Epidermal melanocyte (primary cell): ENCODE measurements around the gene CLASRP.
A peak's percentile ranks its signal among the peaks of the same experiment; 100 is the strongest.
"Not testable (repeated sequence)": the region's sequence is repeated elsewhere in the genome, so short reads cannot be mapped to it uniquely, and the experiment has no call there.

ENCODE experiments used
- DNase-seq: peaks from one replicate; pipeline ENCODE4 v3.0.0; 2011; ENCODE audit warnings: low spot score; ENCODE audit not compliant: insufficient read length

The CLASRP gene

DNA sequence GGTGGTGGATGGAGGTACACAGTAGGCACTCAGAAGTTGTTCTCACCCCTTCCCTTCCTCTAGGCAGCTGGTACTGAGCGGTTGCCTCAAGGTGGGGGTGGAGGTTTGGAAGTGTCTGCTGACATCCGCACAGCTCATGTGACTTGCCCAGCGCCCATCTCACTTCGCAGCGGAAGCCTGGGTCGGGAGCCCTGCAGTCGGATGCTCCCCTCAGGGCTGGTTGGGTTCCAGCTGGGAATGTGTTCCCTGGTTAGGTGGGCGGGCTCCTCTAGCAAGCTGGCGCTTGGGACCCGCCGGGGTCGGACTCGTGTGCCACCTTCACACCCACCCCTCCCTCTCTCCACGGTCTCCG is 64.3 kb downstream of the CLASRP start:
- DNase-seq = peak; percentile 71

DNA sequence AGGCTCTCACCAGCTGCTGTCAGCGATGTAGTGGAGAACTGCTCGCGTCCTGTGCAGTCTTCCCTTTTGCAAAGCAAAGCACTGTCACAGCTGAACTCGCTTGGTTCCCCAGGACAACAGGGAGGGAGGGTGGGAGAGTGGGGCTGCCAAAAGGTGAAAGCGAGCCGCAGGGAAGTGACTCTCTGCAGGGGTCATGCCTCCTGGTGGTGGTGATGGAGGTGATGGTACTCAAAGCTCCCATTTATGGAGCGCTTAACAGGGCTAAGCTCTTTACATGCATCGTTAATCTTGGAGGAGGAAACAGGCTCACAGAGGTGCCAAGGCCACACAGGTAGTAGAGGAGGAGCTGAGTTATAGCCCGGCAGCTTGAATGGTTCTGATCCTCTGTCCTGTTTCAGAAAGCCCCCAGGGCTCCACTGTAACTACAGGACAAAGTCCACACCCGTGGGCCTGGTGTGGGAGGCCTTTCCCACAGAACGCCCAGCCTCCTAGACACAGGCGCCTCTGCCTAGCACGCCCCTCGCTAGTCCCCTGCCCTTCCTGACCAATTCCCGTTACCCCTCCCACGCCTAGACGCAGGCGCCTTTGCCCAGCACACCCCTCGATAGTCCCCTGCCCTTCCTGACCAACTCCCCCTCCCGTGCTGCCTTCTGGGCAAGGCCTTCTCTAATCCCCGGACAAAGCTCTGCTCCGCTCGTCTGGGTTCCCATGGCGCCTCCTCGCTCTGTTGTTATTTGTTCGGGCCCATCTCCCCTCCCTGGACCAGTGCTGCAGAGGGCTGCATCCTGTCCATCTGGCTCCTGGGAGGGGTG is 64.9 kb downstream of the CLASRP start:
- no peak for DNase-seq

DNA sequence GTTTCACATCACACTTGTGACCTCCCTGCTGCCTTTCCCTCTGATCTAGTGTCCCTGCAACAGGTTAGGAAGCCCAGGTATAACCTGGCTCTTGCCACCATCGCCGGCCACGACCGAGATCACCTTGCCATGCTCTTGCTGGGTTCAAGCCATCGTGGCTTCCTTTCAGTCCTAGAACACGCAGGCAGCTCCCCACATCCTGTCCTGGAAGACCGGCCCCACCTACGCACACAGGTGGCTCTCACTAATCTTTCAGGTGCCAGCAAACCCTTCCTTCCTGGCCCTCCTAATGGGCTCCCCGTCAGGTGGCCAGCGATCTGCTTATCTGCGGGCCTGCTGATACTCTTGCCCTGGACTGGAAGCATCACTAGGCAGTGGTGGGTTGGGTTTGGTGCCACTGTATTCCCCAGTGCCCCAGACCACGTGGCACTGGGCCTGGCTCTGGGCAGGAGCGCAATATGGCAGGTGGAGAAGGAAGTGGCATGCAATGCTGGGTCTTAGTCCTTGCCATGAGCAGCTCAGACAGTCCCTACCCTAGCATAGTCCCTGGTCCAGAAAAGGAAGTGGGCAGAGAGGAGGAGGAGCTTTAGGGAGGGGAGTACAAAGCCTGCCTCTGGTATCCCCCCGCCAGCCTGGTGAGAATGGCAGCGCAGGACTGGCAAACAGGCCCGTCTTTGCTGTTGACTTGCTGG is 66.0 kb downstream of the CLASRP start:
- DNase-seq = no peak

DNA sequence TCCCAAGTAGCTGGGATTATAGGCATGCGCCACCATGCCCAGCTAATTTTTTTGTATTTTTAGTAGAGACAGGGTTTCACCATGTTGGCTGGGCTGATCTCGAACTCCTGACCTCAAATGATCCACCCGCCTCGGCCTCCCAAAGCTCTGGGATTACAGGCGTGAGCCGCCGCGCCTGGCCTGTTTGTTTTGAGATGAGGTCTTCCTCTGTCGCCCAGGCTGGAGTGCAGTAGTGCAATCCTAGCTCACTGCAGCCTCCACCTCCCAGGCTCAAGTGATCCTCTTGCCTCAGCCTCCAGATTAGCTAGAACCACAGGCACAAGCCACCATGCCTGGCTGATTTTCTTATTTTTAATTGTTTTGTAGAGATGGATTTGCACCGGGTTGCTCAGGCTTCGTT is 67.5 kb downstream of the CLASRP start:
- DNase-seq = not testable (repeated sequence)

DNA sequence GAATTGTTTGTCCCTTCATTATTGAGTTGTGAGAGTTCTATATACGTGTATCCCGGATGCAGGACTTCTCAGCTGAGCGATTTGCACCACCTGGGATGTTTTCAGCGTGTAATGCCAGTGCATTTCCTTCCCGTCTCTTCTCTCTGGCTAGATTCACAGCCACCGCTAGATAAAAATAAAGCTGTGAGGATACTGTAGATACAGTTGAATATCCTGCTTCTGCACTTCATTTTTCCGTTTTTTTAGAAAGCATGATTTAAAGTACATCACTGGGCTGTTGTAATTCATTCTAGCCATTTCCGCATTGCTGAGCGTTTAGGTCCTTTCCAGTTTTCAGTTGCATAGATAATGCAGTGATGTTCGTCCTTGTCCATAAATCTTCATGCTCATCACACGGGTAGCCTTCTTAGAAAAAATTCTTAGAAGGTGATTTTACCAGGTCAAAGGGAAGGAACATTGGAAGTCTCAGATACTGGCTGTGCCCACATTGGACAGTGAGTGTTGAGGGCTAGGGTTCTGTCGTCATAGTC is 68.8 kb downstream of the CLASRP start:
- no peak for DNase-seq

DNA sequence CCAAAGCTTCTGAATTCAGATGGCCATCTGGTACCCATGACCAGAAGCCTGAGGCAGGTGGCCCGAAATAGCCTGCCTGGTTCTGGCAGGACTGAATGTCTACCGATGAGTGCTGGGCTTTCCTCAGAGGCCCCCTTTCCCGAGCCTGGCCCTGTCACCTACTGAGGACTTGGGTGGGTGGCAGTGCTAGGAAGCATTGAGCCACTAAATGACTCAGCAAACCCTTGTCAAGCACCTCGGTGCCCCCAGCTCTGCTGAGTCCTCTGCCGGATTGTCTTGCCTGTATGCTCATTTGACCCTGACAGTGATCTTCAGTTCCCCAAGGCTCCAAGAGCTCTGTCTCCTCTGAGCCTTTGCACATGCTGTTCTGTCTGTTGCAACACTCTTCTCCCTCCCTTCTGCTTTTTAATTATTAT is 72.0 kb downstream of the CLASRP start:
- no peak for DNase-seq

DNA sequence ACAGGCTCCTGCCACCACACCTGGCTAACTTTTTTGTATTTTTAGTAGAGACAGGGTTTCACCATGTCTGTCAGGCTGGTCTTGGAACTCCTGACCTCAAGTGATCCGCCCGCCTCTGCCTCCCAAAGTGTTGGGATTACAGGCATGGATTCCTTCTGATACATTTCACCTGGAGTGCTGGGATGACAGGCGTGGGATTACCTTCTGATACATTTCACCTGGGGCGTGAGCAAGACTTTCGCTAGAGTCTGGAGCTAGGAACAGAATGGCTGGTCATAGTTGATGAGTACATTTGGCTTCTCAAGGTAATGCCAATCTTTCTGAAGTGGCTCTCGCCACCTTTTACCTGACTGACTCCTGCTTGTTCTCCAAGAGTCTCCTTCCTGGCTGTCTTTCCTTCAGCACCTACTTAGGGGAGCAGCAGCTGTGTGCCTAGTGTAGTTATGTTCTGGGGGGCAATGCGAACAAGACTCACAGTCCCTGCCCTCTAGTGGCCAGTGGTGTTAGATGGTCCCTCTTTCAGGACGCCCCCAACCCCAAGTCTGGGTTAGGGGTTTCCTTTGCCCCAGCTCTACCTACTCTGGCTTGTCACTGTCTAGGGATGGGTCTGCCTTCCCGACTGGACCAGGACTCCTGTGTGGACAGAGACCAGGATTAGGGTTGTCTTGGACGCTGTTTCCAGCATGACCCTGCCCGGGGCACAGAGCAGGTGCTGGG is 73.4 kb downstream of the CLASRP start:
- DNase-seq = no peak

DNA sequence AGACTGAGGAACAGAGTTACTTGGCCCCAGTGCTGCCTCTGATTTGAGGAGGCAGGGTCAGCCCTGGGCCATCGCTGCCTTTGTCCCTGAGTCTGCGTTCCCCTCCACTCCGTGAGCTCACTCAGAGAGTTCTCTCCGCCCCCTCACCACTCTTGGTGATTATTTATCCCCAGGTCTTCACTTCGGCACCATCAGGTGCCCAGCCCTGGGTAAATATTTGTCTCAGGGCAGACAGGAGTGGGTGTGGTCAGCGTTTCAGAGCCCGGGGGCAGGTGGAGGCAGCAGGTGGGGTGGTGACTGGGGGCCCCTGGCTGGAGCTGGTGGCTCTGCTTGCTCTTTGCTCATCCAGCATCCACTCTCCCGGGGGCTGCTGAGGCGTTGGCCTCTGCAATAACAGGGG is 74.8 kb downstream of the CLASRP start:
- no peak for DNase-seq

DNA sequence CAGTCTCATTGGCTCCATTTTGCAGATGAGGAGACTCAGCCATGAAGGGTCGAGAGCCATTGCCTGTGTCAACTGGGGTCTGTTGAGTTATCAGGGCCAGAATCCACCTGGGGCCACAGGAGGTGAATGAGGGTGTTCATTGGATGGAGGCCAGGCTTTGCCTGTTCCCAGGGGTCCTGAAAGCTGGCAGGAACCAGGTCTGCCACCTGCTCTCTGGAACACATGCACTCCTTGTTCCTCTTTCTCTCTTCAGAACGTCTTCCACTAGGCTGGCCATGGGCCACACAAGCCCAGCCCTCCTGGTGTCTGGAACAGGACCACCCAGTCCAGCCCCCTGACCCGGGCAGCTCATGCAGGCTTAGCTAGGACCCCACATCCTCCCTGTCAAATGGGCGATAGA is 75.3 kb downstream of the CLASRP start:
- DNase-seq = no peak

DNA sequence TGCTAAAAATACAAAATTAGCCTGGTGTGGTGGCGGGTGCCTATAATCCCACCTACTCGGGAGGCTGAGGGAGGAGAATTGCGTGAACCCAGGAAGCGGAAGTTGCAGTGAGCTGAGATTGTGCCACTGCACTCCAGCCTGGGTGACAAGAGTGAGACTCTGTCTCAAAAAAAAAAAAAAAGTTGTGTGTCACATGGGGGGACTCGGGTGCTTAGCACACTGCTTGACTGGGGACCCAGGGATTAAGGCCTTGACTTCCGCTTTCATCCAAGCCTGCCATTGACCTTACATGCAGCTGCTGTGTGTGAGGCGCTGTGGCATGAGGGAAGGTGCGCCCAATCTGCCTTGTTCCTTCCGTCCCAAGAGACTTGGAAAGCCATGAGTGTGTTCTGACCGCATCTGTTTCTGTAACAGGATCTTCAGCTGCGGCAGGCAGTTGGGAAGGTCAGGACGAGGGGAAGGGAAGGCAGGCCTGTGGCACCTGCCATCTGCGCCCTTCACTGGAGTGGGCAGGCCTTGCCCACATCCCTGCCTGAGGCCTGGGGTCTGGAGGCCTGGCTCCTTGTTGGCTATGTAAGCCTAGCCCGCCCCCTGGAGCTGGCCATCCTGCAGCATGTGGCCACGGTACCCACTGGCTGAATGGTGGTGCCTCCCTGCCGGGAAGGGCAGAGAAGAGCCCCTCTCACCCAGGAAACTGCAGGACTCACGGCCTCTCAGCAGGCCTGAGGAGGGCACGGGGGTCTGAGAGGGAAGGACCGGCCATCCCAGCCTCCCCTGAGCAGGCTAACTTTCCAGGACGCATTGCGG is 77.2 kb downstream of the CLASRP start:
- DNase-seq = no peak

DNA sequence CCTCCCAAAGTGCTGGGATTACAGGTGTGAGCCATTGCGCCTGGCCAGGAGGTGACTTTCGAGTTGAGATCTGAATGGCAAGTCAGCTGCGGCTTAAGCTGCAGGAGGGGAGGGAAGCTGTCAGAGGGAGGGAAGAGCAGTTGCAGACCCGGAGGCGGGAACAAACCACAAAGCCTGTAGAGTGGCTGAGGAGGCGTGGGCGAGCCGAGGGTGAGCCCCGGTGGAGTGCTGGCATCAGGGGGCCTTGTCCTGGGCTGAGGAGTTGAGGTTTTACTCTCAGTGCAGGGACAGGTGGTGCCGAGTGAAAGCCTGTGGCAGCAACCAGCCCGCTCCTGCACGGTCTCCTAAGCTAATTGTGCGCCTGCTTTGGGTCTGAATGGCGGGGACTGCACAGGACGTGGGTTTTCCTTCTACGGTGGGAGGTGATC is 78.3 kb downstream of the CLASRP start:
- no peak for DNase-seq

DNA sequence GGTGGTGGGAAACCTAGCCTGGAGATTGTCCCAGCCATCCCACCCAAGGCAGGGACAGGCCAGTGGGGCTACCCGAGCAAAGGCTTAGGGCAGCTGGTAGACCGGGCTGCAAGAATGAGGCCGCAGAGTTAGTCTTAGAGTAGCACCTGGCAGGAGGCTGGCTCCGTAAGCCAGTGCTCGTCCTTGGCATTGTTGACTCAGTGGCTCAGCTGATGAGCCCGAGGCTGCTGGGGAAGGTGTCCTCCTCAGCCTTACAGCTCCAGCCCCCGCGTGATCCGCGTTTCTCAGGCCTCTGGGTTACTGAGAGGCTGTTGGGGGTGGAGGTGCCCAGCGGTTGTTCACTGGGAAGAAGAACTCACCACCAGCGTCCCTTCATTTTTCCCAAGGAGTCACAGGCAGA is 78.8 kb downstream of the CLASRP start:
- DNase-seq = no peak

DNA sequence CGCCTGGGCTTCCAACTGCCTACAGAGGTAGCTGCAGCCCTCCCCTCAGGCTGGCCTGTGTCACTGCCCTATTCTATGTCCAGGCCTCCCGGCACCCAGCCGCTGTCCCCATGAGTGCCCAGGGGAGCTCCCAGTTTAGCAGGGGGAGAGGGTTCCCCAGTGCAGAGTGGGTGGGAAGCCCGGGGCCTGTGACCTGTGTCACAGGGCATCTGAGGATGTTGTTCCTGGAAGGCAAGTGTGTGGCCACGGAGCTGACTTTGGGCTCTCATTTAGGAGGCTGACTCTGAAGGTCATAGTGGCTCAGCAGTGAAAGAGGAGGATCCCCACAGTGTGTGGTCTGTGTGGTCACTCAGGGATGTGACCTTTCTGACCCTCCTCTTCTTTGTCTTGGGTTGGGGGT is 79.3 kb downstream of the CLASRP start:
- no peak for DNase-seq

DNA sequence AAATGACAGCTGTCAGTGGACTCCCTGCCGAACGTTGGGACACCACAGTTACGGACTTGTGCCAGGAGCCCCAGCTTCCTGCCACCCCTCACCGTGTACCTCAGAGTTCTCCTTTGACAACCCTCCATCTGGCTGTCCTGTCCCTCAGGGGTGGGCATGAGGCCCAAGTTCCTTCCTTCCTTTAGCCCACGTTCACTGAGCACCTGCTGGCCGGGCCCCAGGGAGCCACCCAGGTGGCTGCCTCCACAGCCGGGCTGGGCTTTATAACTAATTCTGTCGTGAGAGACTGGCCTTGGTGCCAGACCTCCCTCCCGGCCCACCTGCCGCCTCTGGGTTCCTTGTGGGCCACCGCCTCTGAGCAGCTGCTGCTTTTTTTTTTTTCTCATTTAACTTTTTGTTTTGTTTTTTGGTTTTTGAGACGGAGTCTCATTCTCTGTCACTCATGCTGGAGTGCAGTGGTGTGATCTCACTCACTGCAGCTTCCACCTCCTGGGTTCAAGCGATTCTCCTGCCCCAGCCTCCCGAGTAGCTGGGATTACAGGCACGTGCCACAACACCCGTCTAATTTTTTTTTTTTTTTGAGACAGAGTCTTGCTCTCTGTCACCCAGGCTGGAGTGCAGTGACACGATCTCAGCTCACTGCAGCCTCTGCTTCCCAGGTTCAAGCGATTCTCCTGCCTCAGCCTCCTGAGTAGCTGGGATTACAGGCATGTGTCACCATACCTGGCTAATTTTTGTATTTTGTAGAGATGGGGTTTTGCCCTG is 79.9 kb downstream of the CLASRP start:
- DNase-seq = not testable (repeated sequence)

DNA sequence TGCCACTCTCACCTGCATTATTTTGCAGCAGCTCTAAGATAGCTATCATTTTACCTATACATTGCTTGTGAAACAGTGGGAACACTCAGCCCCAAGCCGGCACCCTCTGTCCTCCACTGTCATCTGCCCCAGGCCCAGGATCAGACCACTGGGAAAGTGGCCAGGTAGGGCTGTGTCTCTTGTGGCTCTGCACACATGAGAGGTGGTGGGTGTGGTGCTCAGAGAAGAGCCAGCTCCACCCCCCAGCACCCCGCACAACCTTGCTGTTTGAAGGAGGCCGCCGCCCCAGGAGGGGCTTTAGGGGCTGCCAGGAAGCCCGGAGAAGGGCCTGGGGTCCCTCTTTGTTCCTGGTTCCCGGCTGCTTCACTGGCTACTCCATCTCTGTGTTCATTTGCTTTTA is 80.7 kb downstream of the CLASRP start:
- no peak for DNase-seq
